CD4-positive, alpha-beta memory T cell (primary cell): ENCODE data around the gene SYCE1L. TPM values are rescaled to one million over a fixed set of nuclear protein-coding genes. Genes with fewer than 3 reads are reported as not detected.
A peak's percentile ranks its signal among the peaks of the same experiment; 100 is the strongest.

ENCODE experiments used
- CTCF ChIA-PET: fragments of 350-600 bp; sonication (Branson Sonifier 250); formaldehyde crosslinking; loops from one replicate; lab custom pipeline; 2021; ENCODE audit warnings: inconsistent platforms; ENCODE audit not compliant: partially characterized antibody; lab: Charles Lee
- POLR2A ChIA-PET: fragments of 350-600 bp; sonication (Branson Sonifier 250); formaldehyde crosslinking; loops from one replicate; lab custom pipeline; 2021; ENCODE audit not compliant: partially characterized antibody; lab: Charles Lee
- DNase-seq, 5 donors: peaks; one replicate each; pipeline versions ENCODE4 v3.0.0 to v3.0.0-alpha.2; 2020 to 2022; ENCODE audit warnings: mixed read lengths in 1 of 5
- H3K27ac ChIP-seq: one replicate; pipeline ENCODE4 v1.7.0; 2013; ENCODE audit warnings: low read depth, low read length
- H3K27me3 ChIP-seq: 2 replicates; pipeline ENCODE4 v1.7.0; 2013; ENCODE audit warnings: mild to moderate bottlenecking, low read length, moderate library complexity; ENCODE audit not compliant: insufficient read depth
- H3K36me3 ChIP-seq: 2 replicates; pipeline ENCODE4 v1.7.0; 2013; ENCODE audit warnings: mild to moderate bottlenecking, low read length, moderate library complexity; ENCODE audit not compliant: insufficient read depth
- H3K4me1 ChIP-seq: 2 replicates; pipeline ENCODE4 v1.7.0; 2013; ENCODE audit warnings: mild to moderate bottlenecking, low read length, moderate library complexity; ENCODE audit not compliant: insufficient read depth
- H3K4me3 ChIP-seq, 2 donors: one replicate each; pipeline ENCODE4 v1.7.0; 2013; ENCODE audit warnings: low read length in 2 of 2, mild to moderate bottlenecking in 1 of 2
- H3K9me3 ChIP-seq, 2 donors: one replicate each; pipeline ENCODE4 v1.7.0; 2013; ENCODE audit warnings: low read length in 2 of 2, control low read depth in 1 of 2; ENCODE audit not compliant: control insufficient read depth in 1 of 2
- H3K27ac Mint-ChIP-seq, 7 donors: one replicate each; pipeline ENCODE4 v1.8.0; 2020 to 2021; ENCODE audit warnings: mixed read lengths in 7 of 7, mild to moderate bottlenecking in 6 of 7, inconsistent platforms in 3 of 7, moderate library complexity in 3 of 7
- H3K27me3 Mint-ChIP-seq, 2 donors: one replicate each; pipeline ENCODE4 v1.8.0; 2020 to 2021; ENCODE audit warnings: mixed read lengths in 2 of 2
- H3K36me3 Mint-ChIP-seq, 2 donors: one replicate each; pipeline ENCODE4 v1.8.0; 2020 to 2021; ENCODE audit warnings: mixed read lengths in 2 of 2, inconsistent platforms in 1 of 2, mild to moderate bottlenecking in 1 of 2
- H3K4me1 Mint-ChIP-seq, 4 donors: one replicate each; pipeline ENCODE4 v1.8.0; 2020 to 2021; ENCODE audit warnings: mixed read lengths in 4 of 4, mild to moderate bottlenecking in 1 of 4
- H3K4me3 Mint-ChIP-seq, 8 donors: one replicate each; pipeline ENCODE4 v1.8.0; 2020 to 2021; ENCODE audit warnings: mixed read lengths in 8 of 8, mild to moderate bottlenecking in 7 of 8, moderate library complexity in 6 of 8, inconsistent platforms in 3 of 8
- H3K9me3 Mint-ChIP-seq, 8 donors: one replicate each; pipeline ENCODE4 v1.8.0; 2020 to 2021; ENCODE audit warnings: mixed read lengths in 8 of 8, mild to moderate bottlenecking in 5 of 8, inconsistent platforms in 3 of 8, moderate library complexity in 1 of 8
- intact Hi-C: fragments of 100-400 bp; cut with micrococcal nuclease; formaldehyde crosslinking; loops from one replicate; pipeline ENCODE4 v1.15.1; 2023
- polyA plus RNA-seq, 2 donors: library from polyadenylated mRNA; unstranded; fragments of 300-500 nt; fragmentation: Illumina TruSeq; gene quantifications; one replicate each; pipeline ENCODE4 v1.2.3, GENCODE V29; 2021
- total RNA-seq, 2 experiments: library from RNA; stranded (reverse); gene quantifications; one replicate each; pipeline ENCODE4 v1.2.3, GENCODE V29; 2021

Gene SYCE1L
- total and polyA plus RNA-seq, 4 experiments from 2014 or later, result 1.9 to 16.0 (median 8.9) TPM

GRCh38 chr16:77206533-77206932 is 7.3 kb downstream of the SYCE1L start:
- H3K4me3 Mint-ChIP-seq, result no peak overlapping the region
- POLR2A ChIA-PET, result interaction anchor here (1.4 kb wide), 1 partner anchor 16 kb away, joined by 5 read pairs; the partner anchor contains the start of gene MON1B
- no peaks in the 10 kb centered on the region for H3K9me3 Mint-ChIP-seq
- no peaks in the 10 kb centered on the region for H3K36me3 ChIP-seq
- H3K27me3 Mint-ChIP-seq, result no peaks in the 10 kb centered on the region
- intact Hi-C loops, result no loop called here
- H3K27ac ChIP-seq, result no peak overlapping the region
- no peaks in the 10 kb centered on the region for H3K9me3 ChIP-seq
- H3K4me3 ChIP-seq, result no peak overlapping the region
- H3K27ac Mint-ChIP-seq, result no peak overlapping the region
- H3K36me3 Mint-ChIP-seq, result peaks cover 0 to 2% of the 10 kb centered on the region in 2 donors
- H3K4me1 ChIP-seq, result no peaks in the 10 kb centered on the region
- CTCF ChIA-PET, result interaction anchor here (1.1 to 1.2 kb wide), 2 partner anchors 35 to 36 kb away, joined by 3 read pairs; no protein-coding TSS in a partner anchor
- no peaks in the 10 kb centered on the region for H3K27me3 ChIP-seq
- no peak for DNase-seq
- peaks cover 1 to 3% (median 3%) of the 10 kb centered on the region in 4 donors for H3K4me1 Mint-ChIP-seq

GRCh38 chr16:77207030-77207429 is 7.8 kb downstream of the SYCE1L start:
- Histone ChIP-seq H3K27me3 (no peaks in the 10 kb centered on the region), H3K4me1 (no peaks in the 10 kb centered on the region), H3K9me3 (no peaks in the 10 kb centered on the region), H3K36me3 (no peaks in the 10 kb centered on the region), H3K27ac (no peak overlapping the region), H3K4me3 (no peak overlapping the region)
- Mint-ChIP-seq H3K36me3 (peaks cover 0 to 4% of the 10 kb centered on the region in 2 donors), H3K27me3 (no peaks in the 10 kb centered on the region), H3K27ac (peak overlapping the region in 1 of 7 donors; percentile 24), H3K4me3 (no peak overlapping the region), H3K9me3 (no peaks in the 10 kb centered on the region), H3K4me1 (peaks cover 3 to 8% (median 7%) of the 10 kb centered on the region in 4 donors)
- DNase-seq, result no peak
- ChIA-PET POLR2A (interaction anchor here (1.4 kb wide), 1 partner anchor 16 kb away, joined by 5 read pairs; the partner anchor contains the start of gene MON1B), CTCF (no interaction called here)
- intact Hi-C loops, result no loop called here

- no peaks in the 10 kb centered on the region for H3K27me3 Mint-ChIP-seq
- no peaks in the 10 kb centered on the region for H3K9me3 Mint-ChIP-seq
- CTCF ChIA-PET, result no interaction called here
- no peak overlapping the region for H3K4me3 Mint-ChIP-seq
- intact Hi-C loops, result no loop called here
- peaks cover 0 to 6% of the 10 kb centered on the region in 2 donors for H3K36me3 Mint-ChIP-seq
- POLR2A ChIA-PET, result interaction anchor here (2.5 kb wide), 1 partner anchor 17 kb away, joined by 6 read pairs; the partner anchor contains the start of gene MON1B
- DNase-seq, result no peak
- peaks cover 5% of the 10 kb centered on the region for H3K4me1 ChIP-seq
- peaks cover 5 to 11% (median 9%) of the 10 kb centered on the region in 4 donors for H3K4me1 Mint-ChIP-seq
- H3K27me3 ChIP-seq, result no peaks in the 10 kb centered on the region
- no peak overlapping the region for H3K27ac Mint-ChIP-seq
- no peak overlapping the region for H3K27ac ChIP-seq
- no peaks in the 10 kb centered on the region for H3K36me3 ChIP-seq
- H3K9me3 ChIP-seq, result no peaks in the 10 kb centered on the region
- H3K4me3 ChIP-seq, result no peak overlapping the region
Observed at GRCh38 chr16:77208382-77208781, 9.2 kb downstream of the SYCE1L start.

- CTCF ChIA-PET, result no interaction called here
- POLR2A ChIA-PET, result interaction anchor here (0.8 to 2.3 kb wide), 4 partner anchors 13 to 1778 kb away, joined by 3 to 27 read pairs (median 4); partner anchors contain the start of genes CFDP1, KARS1, MON1B and SYCE1L
Observed at GRCh38 chr16:77211880-77212740, 12.9 kb downstream of the SYCE1L start.

GRCh38 chr16:77212741-77213541 is 13.7 kb downstream of the SYCE1L start:
- peaks cover 3 to 9% of the 10 kb centered on the region in 2 donors for H3K36me3 Mint-ChIP-seq
- H3K4me1 Mint-ChIP-seq, result peaks cover 8 to 16% (median 13%) of the 10 kb centered on the region in 4 donors
- H3K4me3 Mint-ChIP-seq, result peak overlapping the region; percentile 72 to 92 (median 86)
- H3K4me3 ChIP-seq, result peak overlapping the region in 1 of 2 donors; percentile 66
- CTCF ChIA-PET, result interaction anchor here (1.1 kb wide), 1 partner anchor 10 kb away, joined by 4 read pairs; no protein-coding TSS in a partner anchor
- peak overlapping the region in 5 of 7 donors; percentile 51 to 89 (median 83) for H3K27ac Mint-ChIP-seq
- peaks cover 5% of the 10 kb centered on the region for H3K4me1 ChIP-seq
- no peaks in the 10 kb centered on the region for H3K9me3 ChIP-seq
- H3K27me3 ChIP-seq, result no peaks in the 10 kb centered on the region
- POLR2A ChIA-PET, result interaction anchor here (1.6 to 2.3 kb wide), 3 partner anchors 22 to 1779 kb away, joined by 3 to 27 read pairs (median 6); partner anchors contain the start of genes CFDP1, KARS1, MON1B and TERF2IP
- intact Hi-C loops, result loop anchor here (1.0 kb wide), 2 partner anchors 22 to 886 kb away; partner anchors contain the start of genes MON1B and WWOX
- no peaks in the 10 kb centered on the region for H3K9me3 Mint-ChIP-seq
- peak overlapping the region; percentile 61 for H3K27ac ChIP-seq
- no peaks in the 10 kb centered on the region for H3K36me3 ChIP-seq
- DNase-seq, result peak; percentile 67 to 75 (median 71)
- H3K27me3 Mint-ChIP-seq, result no peaks in the 10 kb centered on the region

More at GRCh38 chr16:77211880-77212740, 12.9 kb downstream of the SYCE1L start:
- Histone ChIP-seq H3K27me3 (no peaks in the 10 kb centered on the region), H3K4me3 (peak overlapping the region; percentile 17 to 66), H3K9me3 (no peaks in the 10 kb centered on the region), H3K27ac (peak overlapping the region; percentile 61), H3K4me1 (peaks cover 5% of the 10 kb centered on the region), H3K36me3 (no peaks in the 10 kb centered on the region)
- H3K4me1 Mint-ChIP-seq, result peaks cover 8 to 16% (median 13%) of the 10 kb centered on the region in 4 donors
- DNase-seq, result peak; percentile 71 to 86 (median 74)
- H3K36me3 Mint-ChIP-seq, result peaks cover 3 to 9% of the 10 kb centered on the region in 2 donors
- peak overlapping the region; percentile 78 to 90 (median 88) for H3K27ac Mint-ChIP-seq
- H3K4me3 Mint-ChIP-seq, result peak overlapping the region; percentile 84 to 92 (median 88)
- intact Hi-C loops, result loop anchor here (1.0 kb wide), 2 partner anchors 21 to 887 kb away; partner anchors contain the start of genes MON1B and WWOX
- H3K27me3 Mint-ChIP-seq, result no peaks in the 10 kb centered on the region
- no peaks in the 10 kb centered on the region for H3K9me3 Mint-ChIP-seq

GRCh38 chr16:77213542-77214106 is 14.4 kb downstream of the SYCE1L start:
- H3K27ac ChIP-seq, result no peak overlapping the region
- H3K36me3 Mint-ChIP-seq, result peaks cover 3 to 9% of the 10 kb centered on the region in 2 donors
- no peaks in the 10 kb centered on the region for H3K27me3 Mint-ChIP-seq
- POLR2A ChIA-PET, result interaction anchor here (1.7 kb wide), 1 partner anchor 1780 kb away, joined by 3 read pairs; the partner anchor contains the start of gene CFDP1
- H3K4me1 ChIP-seq, result peaks cover 5% of the 10 kb centered on the region
- no peaks in the 10 kb centered on the region for H3K36me3 ChIP-seq
- no peak overlapping the region for H3K4me3 ChIP-seq
- peak overlapping the region in 6 of 7 donors; percentile 2 to 88 (median 45) for H3K27ac Mint-ChIP-seq
- intact Hi-C loops, result no loop called here
- no peak for DNase-seq
- H3K27me3 ChIP-seq, result no peaks in the 10 kb centered on the region
- CTCF ChIA-PET, result interaction anchor here (1.1 kb wide), 1 partner anchor 9 kb away, joined by 4 read pairs; no protein-coding TSS in a partner anchor
- H3K4me1 Mint-ChIP-seq, result peaks cover 8 to 16% (median 13%) of the 10 kb centered on the region in 4 donors
- peak overlapping the region; percentile 72 to 92 (median 86) for H3K4me3 Mint-ChIP-seq
- H3K9me3 ChIP-seq, result no peaks in the 10 kb centered on the region
- no peaks in the 10 kb centered on the region for H3K9me3 Mint-ChIP-seq
